K562 (cell line): Measurements from ENCODE around the gene ALDH16A1. TPM values are rescaled to one million over a fixed set of nuclear protein-coding genes. Genes with fewer than 3 reads are reported as not detected.

Experiments
- CBX3 ChIP-seq, 2 experiments: IDR thresholded peaks; 1 replicate in 1 of 2; 2 replicates in 1 of 2; pipeline ENCODE4 v1.6.1; 2012; ENCODE audit warnings: inconsistent platforms in 2 of 2, low read length in 2 of 2, borderline replicate concordance in 1 of 2, control low read depth in 1 of 2
- FOS ChIP-seq: IDR thresholded peaks from 3 replicates; pipeline ENCODE4 v1.6.1; 2011; ENCODE audit not compliant: insufficient read length; ENCODE audit errors: extremely low read depth
- FUS ChIP-seq: fragments of 200-400 bp; formaldehyde crosslinking; optimal IDR thresholded peaks from 2 replicates; pipeline ENCODE3; 2017; ENCODE audit warnings: low read depth, low read length
- HCFC1 ChIP-seq: IDR thresholded peaks from 2 replicates; pipeline ENCODE4 v1.6.1; 2012; ENCODE audit warnings: low read depth, low read length, improper control_type of control experiment
- HDAC2 ChIP-seq: fragments of 450-650 bp; IDR thresholded peaks from 2 replicates; pipeline ENCODE4 v1.6.1; 2016; ENCODE audit warnings: mild to moderate bottlenecking
- LARP7 ChIP-seq: fragments of 450-650 bp; IDR thresholded peaks from 2 replicates; pipeline ENCODE4 v1.6.1; 2016
- NFATC3 ChIP-seq: fragments of 450-650 bp; IDR thresholded peaks from 2 replicates; pipeline ENCODE4 v1.6.1; 2017; ENCODE audit warnings: mild to moderate bottlenecking
- RNF2 ChIP-seq: sonication (generic); IDR thresholded peaks from 2 replicates; pipeline ENCODE4 v1.6.1; 2016
- SRSF7 ChIP-seq: fragments of 200-400 bp; formaldehyde crosslinking; optimal IDR thresholded peaks from 2 replicates; pipeline ENCODE3; 2017; ENCODE audit warnings: mild to moderate bottlenecking, low read depth, low read length
- TEAD1 ChIP-seq, 2 experiments: fragments of 450-650 bp in 1 of 2; sonication (generic) in 1 of 2; formaldehyde crosslinking; IDR thresholded peaks; 2 replicates each; pipeline versions ENCODE4 v1.4.0 to v1.8.0; 2020 to 2022; ENCODE audit warnings: mild to moderate bottlenecking in 2 of 2, missing genetic modification reagents in 1 of 2
- TEAD2 ChIP-seq: fragments of 450-650 bp; IDR thresholded peaks from 2 replicates; pipeline ENCODE4 v1.6.1; 2016; ENCODE audit warnings: missing genetic modification characterization, control low read depth, missing compliant biosample characterization
- ZNF232 ChIP-seq: sonication (generic); formaldehyde crosslinking; IDR thresholded peaks from 2 replicates; pipeline ENCODE4 v1.8.0; 2022; ENCODE audit warnings: mild to moderate bottlenecking, missing genetic modification reagents
- ZNF239 ChIP-seq: fragments of 250-450 bp; sonication (Bioruptor Pico); IDR thresholded peaks from 2 replicates; pipeline ENCODE4 v1.4.0; 2020; ENCODE audit warnings: mild to moderate bottlenecking
- ZNF354B ChIP-seq: fragments of 250-450 bp; sonication (Bioruptor Pico); IDR thresholded peaks from 2 replicates; pipeline ENCODE4 v1.4.0; 2020
- ZSCAN32 ChIP-seq: fragments of 450-650 bp; formaldehyde crosslinking; IDR thresholded peaks from 2 replicates; pipeline ENCODE4 v1.4.0; 2020; ENCODE audit warnings: mild to moderate bottlenecking, moderate library complexity
- polyA plus RNA-seq, 8 experiments: library from polyadenylated mRNA; depleted of rRNA in 4 of 8; stranded (reverse) in 5 of 8; unstranded in 3 of 8; fragments of >200 nt; fragmentation: Nextera tagmentation in 2 of 8; fragmentation: Illumina TruSeq in 1 of 8; extraction: Ambion mirVana in 2 of 8; extraction: Trizol in 1 of 8; gene quantifications; 2 replicates each; pipeline versions ENCODE4 v1.2.1 to v1.2.3, GENCODE V29; 2011 to 2014; ENCODE audit warnings: inconsistent platforms in 1 of 8, missing spikeins in 1 of 8
- total RNA-seq, 7 experiments: library from RNA; depleted of rRNA in 6 of 7; stranded (reverse); fragments of >200 nt in 6 of 7; fragmentation: Illumina TruSeq in 2 of 7; extraction: Trizol in 2 of 7; gene quantifications; 2 replicates each; pipeline versions ENCODE4 v1.2.1 to v1.2.3, GENCODE V29; 2011 to 2021; ENCODE audit warnings: low replicate concordance in 1 of 7
- TF ChIP-seq, protein P1 (sequence below): fragments of 250-450 bp; sonication (Bioruptor Pico); IDR thresholded peaks from 2 replicates; pipeline ENCODE4 v1.5.0; 2022; ENCODE audit warnings: mild to moderate bottlenecking
- TF ChIP-seq, protein P2 (sequence below): sonication (generic); formaldehyde crosslinking; IDR thresholded peaks from 2 replicates; pipeline ENCODE4 v1.9.0; 2022; ENCODE audit warnings: mild to moderate bottlenecking, missing genetic modification reagents
- TF ChIP-seq, protein P3 (sequence below): fragments of 450-650 bp; formaldehyde crosslinking; IDR thresholded peaks from 2 replicates; pipeline ENCODE4 v1.4.0; 2020; ENCODE audit warnings: mild to moderate bottlenecking, mixed read lengths
- TF ChIP-seq, protein P4 (sequence below): fragments of 450-650 bp; IDR thresholded peaks from 2 replicates; pipeline ENCODE4 v1.6.1; 2018; ENCODE audit not compliant: partially characterized antibody
- TF ChIP-seq, protein P5 (sequence below): sonication (generic); formaldehyde crosslinking; IDR thresholded peaks from 2 replicates; pipeline ENCODE4 v1.8.0; 2022; ENCODE audit warnings: missing genetic modification reagents, mild to moderate bottlenecking, borderline replicate concordance

ALDH16A1 gene
- total and polyA plus RNA-seq, 9 of the 15 experiments (the other 6 are each of a cell fraction or from before 2014, with no cell fraction given) = 2.2 to 52.2 (median 7.6) TPM

DNA sequence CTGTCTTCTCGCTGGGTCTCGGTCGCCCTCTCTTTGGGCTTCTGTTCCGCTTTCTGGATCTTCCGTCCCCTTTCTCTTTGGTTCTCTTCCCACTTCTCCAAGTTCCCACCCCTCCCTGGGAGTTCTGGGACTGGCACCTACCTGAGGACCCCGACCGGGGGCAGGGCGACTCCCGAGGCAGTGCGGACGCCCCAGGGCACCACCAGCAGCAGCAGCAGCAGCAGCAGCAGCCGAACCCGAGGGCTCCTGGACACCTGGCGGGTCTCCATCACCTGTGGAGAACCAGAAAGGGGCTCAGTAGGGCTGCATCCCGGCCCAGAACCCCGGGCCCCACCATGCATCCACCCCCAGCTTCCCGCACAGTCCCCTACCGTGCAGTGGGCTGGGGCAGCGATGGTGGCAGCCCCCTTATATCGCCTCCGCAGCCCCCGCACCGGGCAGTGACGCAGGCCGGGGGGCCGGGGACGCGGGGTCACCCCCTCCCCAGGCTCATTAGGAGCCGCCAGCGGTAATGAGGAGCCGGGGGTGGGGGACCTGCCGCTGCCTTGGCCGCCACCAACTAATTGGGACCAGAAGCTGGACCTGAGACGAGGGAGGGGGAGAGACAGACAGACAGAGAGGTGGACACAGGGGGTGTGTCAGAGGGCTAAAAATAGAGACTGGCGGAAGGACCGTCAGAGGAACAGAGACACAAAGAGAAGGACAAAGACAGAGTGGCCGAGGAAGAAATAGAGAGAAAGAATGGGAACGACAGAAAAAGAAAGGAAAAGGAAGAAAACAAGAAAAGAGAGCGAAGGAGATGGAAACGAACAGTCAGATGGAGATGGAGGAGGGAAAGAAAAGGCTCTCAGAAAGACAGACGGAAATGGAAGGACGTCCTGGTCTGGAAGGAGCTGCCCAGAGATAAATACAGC is 29.7 kb upstream of the ALDH16A1 start, which contains the start of gene PTH2 (continued):
- no peak for TF ChIP-seq HDAC2
- TF ChIP-seq CBX3 (IDR thresholded peaks at IDR 0.05; ENCODE audit: borderline replicate concordance in 1 of 2, low read length in 2 of 2) = no peak
- TF ChIP-seq, protein P1, sequence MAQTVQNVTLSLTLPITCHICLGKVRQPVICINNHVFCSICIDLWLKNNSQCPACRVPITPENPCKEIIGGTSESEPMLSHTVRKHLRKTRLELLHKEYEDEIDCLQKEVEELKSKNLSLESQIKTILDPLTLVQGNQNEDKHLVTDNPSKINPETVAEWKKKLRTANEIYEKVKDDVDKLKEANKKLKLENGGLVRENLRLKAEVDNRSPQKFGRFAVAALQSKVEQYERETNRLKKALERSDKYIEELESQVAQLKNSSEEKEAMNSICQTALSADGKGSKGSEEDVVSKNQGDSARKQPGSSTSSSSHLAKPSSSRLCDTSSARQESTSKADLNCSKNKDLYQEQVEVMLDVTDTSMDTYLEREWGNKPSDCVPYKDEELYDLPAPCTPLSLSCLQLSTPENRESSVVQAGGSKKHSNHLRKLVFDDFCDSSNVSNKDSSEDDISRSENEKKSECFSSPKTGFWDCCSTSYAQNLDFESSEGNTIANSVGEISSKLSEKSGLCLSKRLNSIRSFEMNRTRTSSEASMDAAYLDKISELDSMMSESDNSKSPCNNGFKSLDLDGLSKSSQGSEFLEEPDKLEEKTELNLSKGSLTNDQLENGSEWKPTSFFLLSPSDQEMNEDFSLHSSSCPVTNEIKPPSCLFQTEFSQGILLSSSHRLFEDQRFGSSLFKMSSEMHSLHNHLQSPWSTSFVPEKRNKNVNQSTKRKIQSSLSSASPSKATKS (CRISPR knock-in tag) = no peak
- no peak for TF ChIP-seq ZSCAN32 (CRISPR knock-in tag)
- no peak for TF ChIP-seq ZNF239 (CRISPR knock-in tag)
- TF ChIP-seq, protein P2, sequence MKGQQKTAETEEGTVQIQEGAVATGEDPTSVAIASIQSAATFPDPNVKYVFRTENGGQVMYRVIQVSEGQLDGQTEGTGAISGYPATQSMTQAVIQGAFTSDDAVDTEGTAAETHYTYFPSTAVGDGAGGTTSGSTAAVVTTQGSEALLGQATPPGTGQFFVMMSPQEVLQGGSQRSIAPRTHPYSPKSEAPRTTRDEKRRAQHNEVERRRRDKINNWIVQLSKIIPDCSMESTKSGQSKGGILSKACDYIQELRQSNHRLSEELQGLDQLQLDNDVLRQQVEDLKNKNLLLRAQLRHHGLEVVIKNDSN (CRISPR knock-in tag) = no peak
- TF ChIP-seq ZNF232 = no peak
- no peak for TF ChIP-seq TEAD1 (CRISPR knock-in tag; IDR thresholded peaks at IDR 0.05)
- TF ChIP-seq RNF2 = no peak
- TF ChIP-seq, protein P3, sequence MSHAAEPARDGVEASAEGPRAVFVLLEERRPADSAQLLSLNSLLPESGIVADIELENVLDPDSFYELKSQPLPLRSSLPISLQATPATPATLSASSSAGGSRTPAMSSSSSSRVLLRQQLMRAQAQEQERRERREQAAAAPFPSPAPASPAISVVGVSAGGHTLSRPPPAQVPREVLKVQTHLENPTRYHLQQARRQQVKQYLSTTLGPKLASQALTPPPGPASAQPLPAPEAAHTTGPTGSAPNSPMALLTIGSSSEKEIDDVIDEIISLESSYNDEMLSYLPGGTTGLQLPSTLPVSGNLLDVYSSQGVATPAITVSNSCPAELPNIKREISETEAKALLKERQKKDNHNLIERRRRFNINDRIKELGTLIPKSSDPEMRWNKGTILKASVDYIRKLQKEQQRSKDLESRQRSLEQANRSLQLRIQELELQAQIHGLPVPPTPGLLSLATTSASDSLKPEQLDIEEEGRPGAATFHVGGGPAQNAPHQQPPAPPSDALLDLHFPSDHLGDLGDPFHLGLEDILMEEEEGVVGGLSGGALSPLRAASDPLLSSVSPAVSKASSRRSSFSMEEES (CRISPR knock-in tag) = no peak
- TF ChIP-seq NFATC3 = no peak
- TF ChIP-seq TEAD2 = no peak
- TF ChIP-seq, protein P4, sequence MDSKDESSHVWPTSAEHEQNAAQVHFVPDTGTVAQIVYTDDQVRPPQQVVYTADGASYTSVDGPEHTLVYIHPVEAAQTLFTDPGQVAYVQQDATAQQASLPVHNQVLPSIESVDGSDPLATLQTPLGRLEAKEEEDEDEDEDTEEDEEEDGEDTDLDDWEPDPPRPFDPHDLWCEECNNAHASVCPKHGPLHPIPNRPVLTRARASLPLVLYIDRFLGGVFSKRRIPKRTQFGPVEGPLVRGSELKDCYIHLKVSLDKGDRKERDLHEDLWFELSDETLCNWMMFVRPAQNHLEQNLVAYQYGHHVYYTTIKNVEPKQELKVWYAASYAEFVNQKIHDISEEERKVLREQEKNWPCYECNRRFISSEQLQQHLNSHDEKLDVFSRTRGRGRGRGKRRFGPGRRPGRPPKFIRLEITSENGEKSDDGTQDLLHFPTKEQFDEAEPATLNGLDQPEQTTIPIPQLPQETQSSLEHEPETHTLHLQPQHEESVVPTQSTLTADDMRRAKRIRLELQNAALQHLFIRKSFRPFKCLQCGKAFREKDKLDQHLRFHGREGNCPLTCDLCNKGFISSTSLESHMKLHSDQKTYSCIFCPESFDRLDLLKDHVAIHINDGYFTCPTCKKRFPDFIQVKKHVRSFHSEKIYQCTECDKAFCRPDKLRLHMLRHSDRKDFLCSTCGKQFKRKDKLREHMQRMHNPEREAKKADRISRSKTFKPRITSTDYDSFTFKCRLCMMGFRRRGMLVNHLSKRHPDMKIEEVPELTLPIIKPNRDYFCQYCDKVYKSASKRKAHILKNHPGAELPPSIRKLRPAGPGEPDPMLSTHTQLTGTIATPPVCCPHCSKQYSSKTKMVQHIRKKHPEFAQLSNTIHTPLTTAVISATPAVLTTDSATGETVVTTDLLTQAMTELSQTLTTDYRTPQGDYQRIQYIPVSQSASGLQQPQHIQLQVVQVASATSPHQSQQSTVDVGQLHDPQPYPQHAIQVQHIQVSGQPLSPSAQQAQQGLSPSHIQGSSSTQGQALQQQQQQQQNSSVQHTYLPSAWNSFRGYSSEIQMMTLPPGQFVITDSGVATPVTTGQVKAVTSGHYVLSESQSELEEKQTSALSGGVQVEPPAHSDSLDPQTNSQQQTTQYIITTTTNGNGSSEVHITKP = peak; percentile 14
- TF ChIP-seq LARP7 = peak; percentile 74; the same call in 1 of the 2 replicates
- no peak for TF ChIP-seq HCFC1
- no peak for TF ChIP-seq ZNF354B (CRISPR knock-in tag)
- TF ChIP-seq SRSF7 = no peak
- TF ChIP-seq FUS = no peak
- no peak for TF ChIP-seq FOS
- TF ChIP-seq, protein P5, sequence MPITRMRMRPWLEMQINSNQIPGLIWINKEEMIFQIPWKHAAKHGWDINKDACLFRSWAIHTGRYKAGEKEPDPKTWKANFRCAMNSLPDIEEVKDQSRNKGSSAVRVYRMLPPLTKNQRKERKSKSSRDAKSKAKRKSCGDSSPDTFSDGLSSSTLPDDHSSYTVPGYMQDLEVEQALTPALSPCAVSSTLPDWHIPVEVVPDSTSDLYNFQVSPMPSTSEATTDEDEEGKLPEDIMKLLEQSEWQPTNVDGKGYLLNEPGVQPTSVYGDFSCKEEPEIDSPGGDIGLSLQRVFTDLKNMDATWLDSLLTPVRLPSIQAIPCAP (CRISPR knock-in tag) = no peak
